BE2C (cell line): Measurements from ENCODE around the gene EIF5A.
A peak's percentile ranks its signal among the peaks of the same experiment; 100 is the strongest.

Source experiments
- DNase-seq: peaks from one replicate; pipeline ENCODE4 v3.0.0-alpha.2; 2020
- H3K27me3 ChIP-seq: fragments of 250-450 bp; sonication (Bioruptor Pico); 2 replicates; pipeline ENCODE4 v1.5.1; 2020; ENCODE audit warnings: mild to moderate bottlenecking
- H3K36me3 ChIP-seq: fragments of 250-450 bp; sonication (Bioruptor Pico); 2 replicates; pipeline ENCODE4 v1.5.1; 2020; ENCODE audit warnings: mild to moderate bottlenecking
- H3K4me1 ChIP-seq: fragments of 250-450 bp; sonication (Bioruptor Pico); 2 replicates; pipeline ENCODE4 v1.5.1; 2020
- H3K4me3 ChIP-seq: 2 replicates; pipeline ENCODE4 v1.5.1; 2011; ENCODE audit warnings: low read depth, low read length
- H3K9me3 ChIP-seq: fragments of 250-450 bp; sonication (Bioruptor Pico); 2 replicates; pipeline ENCODE4 v1.5.1; 2020
- CTCF ChIP-seq: IDR thresholded peaks from 2 replicates; pipeline ENCODE4 v1.5.1; 2012; ENCODE audit warnings: mild to moderate bottlenecking, low read depth, low read length

Gene EIF5A

GRCh38 chr17:7327501-7327900 lies 20.1 kb downstream of the EIF5A start:
- H3K27me3 ChIP-seq = no peaks in the 10 kb centered on the region
- H3K36me3 ChIP-seq = peaks cover 15% of the 10 kb centered on the region
- no peak for DNase-seq
- H3K4me1 ChIP-seq = no peaks in the 10 kb centered on the region
- no peak overlapping the region for H3K4me3 ChIP-seq
- TF ChIP-seq CTCF = no peak
- H3K9me3 ChIP-seq = no peaks in the 10 kb centered on the region

GRCh38 chr17:7328009-7328408 lies 20.6 kb downstream of the EIF5A start:
- no peak for TF ChIP-seq CTCF
- H3K4me3 ChIP-seq = peak overlapping the region; percentile 80
- no peaks in the 10 kb centered on the region for H3K9me3 ChIP-seq
- no peak for DNase-seq
- H3K27me3 ChIP-seq = no peaks in the 10 kb centered on the region
- H3K36me3 ChIP-seq = peaks cover 11% of the 10 kb centered on the region
- H3K4me1 ChIP-seq = no peaks in the 10 kb centered on the region

- Histone ChIP-seq H3K4me1 (no peaks in the 10 kb centered on the region), H3K4me3 (peak within 1 kb of the TSS; percentile 80), H3K27me3 (no peaks in the 10 kb centered on the region), H3K36me3 (peaks cover 2% of the 10 kb centered on the region), H3K9me3 (no peaks in the 10 kb centered on the region)
- DNase-seq = no peak
- no peak for TF ChIP-seq CTCF
Measured at GRCh38 chr17:7328840-7329373, 21.5 kb downstream of the EIF5A start, which contains the start of gene NEURL4. Gene NEURL4, minus strand, starts transcription at chr17:7329335. Its CDS starts 23 bp downstream, at chr17:7329312.

GRCh38 chr17:7329374-7329996 lies 22.1 kb downstream of the EIF5A start:
- DNase-seq = peak; percentile 93
- Histone ChIP-seq H3K4me3 (peak overlapping the region; percentile 80), H3K36me3 (no peaks in the 10 kb centered on the region; the same call in 1 of the 2 replicates), H3K27me3 (no peaks in the 10 kb centered on the region), H3K4me1 (no peaks in the 10 kb centered on the region), H3K9me3 (no peaks in the 10 kb centered on the region)
- TF ChIP-seq CTCF = no peak

- no peaks in the 10 kb centered on the region for H3K4me1 ChIP-seq
- H3K36me3 ChIP-seq = no peaks in the 10 kb centered on the region
- no peaks in the 10 kb centered on the region for H3K27me3 ChIP-seq
- no peak for TF ChIP-seq CTCF
- H3K4me3 ChIP-seq = peak overlapping the region; percentile 80
- H3K9me3 ChIP-seq = no peaks in the 10 kb centered on the region
- peak; percentile 84 for DNase-seq
Measured at GRCh38 chr17:7329997-7330637, 22.7 kb downstream of the EIF5A start.

- no peak for TF ChIP-seq CTCF
- Histone ChIP-seq H3K36me3 (no peaks in the 10 kb centered on the region), H3K9me3 (no peaks in the 10 kb centered on the region), H3K4me1 (no peaks in the 10 kb centered on the region), H3K27me3 (no peaks in the 10 kb centered on the region), H3K4me3 (peak overlapping the region; percentile 80)
- no peak for DNase-seq
Measured at GRCh38 chr17:7330638-7331015, 23.2 kb downstream of the EIF5A start.
